H9 (cell line): ENCODE data around the gene TSC2. TPM values are rescaled to one million over a fixed set of nuclear protein-coding genes. Genes with fewer than 3 reads are reported as not detected.

Experiments
- DNase-seq: peaks from one replicate; pipeline ENCODE4 v3.0.0-alpha.2; 2017
- H2AFZ ChIP-seq: one replicate; pipeline ENCODE4 v1.6.1; 2013; ENCODE audit warnings: mild to moderate bottlenecking, low read length, control low read depth, moderate library complexity
- H2AK5ac ChIP-seq: 2 replicates; pipeline ENCODE4 v1.6.1; 2013; ENCODE audit warnings: low read length, control low read depth, mixed read lengths; ENCODE audit not compliant: insufficient read length
- H2BK120ac ChIP-seq: one replicate; pipeline ENCODE4 v1.6.1; 2013; ENCODE audit warnings: low read depth, mild to moderate bottlenecking, low read length, control low read depth, inconsistent platforms; ENCODE audit not compliant: poor library complexity, severe bottlenecking
- H2BK12ac ChIP-seq: 2 replicates; pipeline ENCODE4 v1.6.1; 2013; ENCODE audit warnings: low read length, control low read depth, mixed read lengths, low read depth; ENCODE audit not compliant: insufficient read length
- H2BK15ac ChIP-seq: 2 replicates; pipeline ENCODE4 v1.6.1; 2013; ENCODE audit warnings: low read depth, low read length, control low read depth
- H2BK20ac ChIP-seq: one replicate; pipeline ENCODE4 v1.6.1; 2013; ENCODE audit warnings: low read depth, mild to moderate bottlenecking, low read length, control low read depth, inconsistent platforms; ENCODE audit not compliant: poor library complexity, severe bottlenecking
- H2BK5ac ChIP-seq: 2 replicates; pipeline ENCODE4 v1.6.1; 2013; ENCODE audit warnings: low read length, control low read depth, mixed read lengths; ENCODE audit not compliant: insufficient read length
- H3K14ac ChIP-seq: 2 replicates; pipeline ENCODE4 v1.6.1; 2013; ENCODE audit warnings: low read length, control low read depth; ENCODE audit not compliant: insufficient read depth
- H3K18ac ChIP-seq: 2 replicates; pipeline ENCODE4 v1.6.1; 2013; ENCODE audit warnings: low read depth, mild to moderate bottlenecking, mixed read lengths, low read length, control low read depth; ENCODE audit not compliant: insufficient read length
- H3K23ac ChIP-seq: 2 replicates; pipeline ENCODE4 v1.6.1; 2013; ENCODE audit warnings: low read length, control low read depth, mixed read lengths, low read depth; ENCODE audit not compliant: insufficient read length
- H3K23me2 ChIP-seq: 2 replicates; pipeline ENCODE4 v1.6.1; 2013; ENCODE audit warnings: low read depth, mild to moderate bottlenecking, mixed read lengths, low read length, control low read depth; ENCODE audit not compliant: insufficient read length, poor library complexity, severe bottlenecking
- H3K27ac ChIP-seq: 2 replicates; pipeline ENCODE4 v1.5.1; 2013; ENCODE audit warnings: low read length, control low read depth, mixed read lengths, low read depth; ENCODE audit not compliant: insufficient read length
- H3K27me3 ChIP-seq: 2 replicates; pipeline ENCODE4 v1.6.1; 2013; ENCODE audit warnings: low read length, control low read depth, inconsistent platforms; ENCODE audit not compliant: insufficient read depth
- H3K4ac ChIP-seq: 2 replicates; pipeline ENCODE4 v1.6.1; 2013; ENCODE audit warnings: low read depth, mild to moderate bottlenecking, control low read depth, inconsistent platforms, low read length, moderate library complexity
- H3K4me1 ChIP-seq: 2 replicates; pipeline ENCODE4 v1.6.1; 2013; ENCODE audit warnings: low read length, control low read depth, inconsistent platforms; ENCODE audit not compliant: insufficient read depth
- H3K4me2 ChIP-seq: 2 replicates; pipeline ENCODE4 v1.6.1; 2013; ENCODE audit warnings: low read length, control low read depth, mixed read lengths; ENCODE audit not compliant: insufficient read length, insufficient read depth
- H3K56ac ChIP-seq: 2 replicates; pipeline ENCODE4 v1.6.1; 2013; ENCODE audit warnings: low read depth, mild to moderate bottlenecking, mixed read lengths, low read length, control low read depth; ENCODE audit not compliant: insufficient read length
- H3K79me1 ChIP-seq: 2 replicates; pipeline ENCODE4 v1.6.1; 2013; ENCODE audit warnings: low read depth, mild to moderate bottlenecking, moderate library complexity, low read length, control low read depth, inconsistent platforms; ENCODE audit not compliant: insufficient read depth, poor library complexity, severe bottlenecking
- H3K79me2 ChIP-seq: 2 replicates; pipeline ENCODE4 v1.6.1; 2013; ENCODE audit warnings: low read length, control low read depth, inconsistent platforms; ENCODE audit not compliant: insufficient read depth
- H3K9ac ChIP-seq: 2 replicates; pipeline ENCODE4 v1.6.1; 2013; ENCODE audit warnings: low read length, control low read depth, mixed read lengths; ENCODE audit not compliant: insufficient read length; ENCODE audit errors: extremely low read depth
- H3K9me3 ChIP-seq: one replicate; pipeline ENCODE4 v1.6.1; 2013; ENCODE audit warnings: low read depth, low read length, inconsistent platforms; ENCODE audit not compliant: control insufficient read depth
- H3T11ph ChIP-seq: one replicate; pipeline ENCODE4 v1.6.1; 2013; ENCODE audit warnings: mild to moderate bottlenecking, low read length, control low read depth, inconsistent platforms
- H4K20me1 ChIP-seq: one replicate; pipeline ENCODE4 v1.6.1; 2013; ENCODE audit not compliant: control insufficient read depth, insufficient read length, insufficient read depth
- H4K5ac ChIP-seq: 2 replicates; pipeline ENCODE4 v1.6.1; 2013; ENCODE audit warnings: low read depth, mild to moderate bottlenecking, mixed read lengths, low read length, control low read depth; ENCODE audit not compliant: insufficient read length
- H4K8ac ChIP-seq: replicated peaks from 2 replicates; pipeline ENCODE4 v1.6.1; 2013; ENCODE audit warnings: low read length, control low read depth, mixed read lengths, low read depth; ENCODE audit not compliant: insufficient read length
- H4K91ac ChIP-seq: 2 replicates; pipeline ENCODE4 v1.6.1; 2013; ENCODE audit warnings: low read depth, mild to moderate bottlenecking, moderate library complexity, mixed read lengths, low read length, control low read depth; ENCODE audit not compliant: insufficient read length
- H3K27ac Mint-ChIP-seq, 3 experiments: 2 replicates in 2 of 3; 3 replicates in 1 of 3; pipeline ENCODE4 v1.8.0; 2020 to 2021; ENCODE audit warnings: mixed read lengths in 3 of 3, mild to moderate bottlenecking in 1 of 3, moderate library complexity in 1 of 3
- H3K27me3 Mint-ChIP-seq: 2 replicates; pipeline ENCODE4 v1.8.0; 2021; ENCODE audit warnings: low read depth, mild to moderate bottlenecking, moderate library complexity, mixed read lengths
- H3K36me3 Mint-ChIP-seq, 3 experiments: 2 replicates in 2 of 3; 3 replicates in 1 of 3; pipeline ENCODE4 v1.8.0; 2020 to 2021; ENCODE audit warnings: low read depth in 3 of 3, mixed read lengths in 3 of 3; ENCODE audit not compliant: insufficient read depth in 1 of 3
- H3K4me1 Mint-ChIP-seq, 2 experiments: 2 replicates each; pipeline ENCODE4 v1.8.0; 2020; ENCODE audit warnings: mixed read lengths in 2 of 2
- H3K4me3 Mint-ChIP-seq, 2 experiments: 2 replicates in 1 of 2; 3 replicates in 1 of 2; pipeline ENCODE4 v1.8.0; 2020 to 2021; ENCODE audit warnings: mild to moderate bottlenecking in 2 of 2, mixed read lengths in 2 of 2, moderate library complexity in 1 of 2
- H3K9me3 Mint-ChIP-seq, 2 experiments: 2 replicates in 1 of 2; 3 replicates in 1 of 2; pipeline ENCODE4 v1.8.0; 2020; ENCODE audit warnings: mild to moderate bottlenecking in 2 of 2, mixed read lengths in 2 of 2, moderate library complexity in 1 of 2
- WGBS: extraction: QIAGEN DNeasy Blood & Tissue Kit; methylation state at CpG from one replicate; pipeline ENCODE4 v1.1.7; 2013; ENCODE audit warnings: missing lambda C conversion rate, low lambda C conversion rate, mixed read lengths; ENCODE audit not compliant: insufficient read length; ENCODE audit errors: extremely low coverage; 5-methylcytosine and 5-hydroxymethylcytosine counted together
- total RNA-seq: library from RNA; stranded (reverse); gene quantifications from 2 replicates; pipeline ENCODE4 v1.2.1, GENCODE V29; 2021
- TF ChIP-seq, protein P1 (sequence below): fragments of 200-600 bp; sonication (generic); conservative IDR thresholded peaks from 3 replicates; pipeline ENCODE4 v1.8.0; 2021; ENCODE audit warnings: antibody characterized with exemption, mild to moderate bottlenecking

TSC2 gene
- total RNA-seq, 1 experiment from 2014 or later, result 122 TPM

DNA sequence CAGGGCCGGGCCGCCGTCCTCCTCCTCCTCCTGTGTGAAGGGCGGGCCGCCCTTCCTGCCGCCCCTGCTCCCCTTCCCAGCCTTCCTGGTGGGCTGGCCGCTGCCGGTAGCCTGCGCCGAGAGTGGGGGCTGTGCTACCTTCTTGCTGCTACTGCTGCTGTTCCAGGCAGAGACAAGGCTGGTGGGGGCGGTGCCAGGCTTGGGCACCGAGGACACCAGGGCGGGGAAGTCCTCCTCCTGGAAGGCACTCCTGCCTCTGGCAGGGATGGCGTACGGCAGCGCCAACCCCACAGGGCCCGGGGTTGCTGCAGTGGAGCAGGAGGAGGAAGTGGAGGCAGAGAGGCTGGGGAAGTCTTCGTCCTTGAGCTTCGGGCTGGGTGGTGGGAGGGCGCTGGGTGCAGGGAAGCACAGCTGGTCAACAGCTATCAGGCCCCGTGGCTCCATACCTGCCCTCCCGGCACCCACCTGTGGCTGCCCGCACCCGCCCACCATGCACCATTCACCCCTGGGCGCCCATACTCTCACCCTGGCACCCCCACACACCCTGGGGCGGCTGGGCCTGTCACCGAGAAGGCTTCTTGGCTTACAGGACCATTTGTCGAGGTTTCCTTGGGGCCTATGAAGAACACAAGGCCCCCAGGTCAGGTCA is 47.8 kb upstream of the TSC2 start:
- H3K4me3 Mint-ChIP-seq, result no peak overlapping the region
- H3K4me1 Mint-ChIP-seq, result peaks cover 4 to 9% of the 10 kb centered on the region in 2 experiments; a peak in 2 of 4 replicates
- H3K36me3 Mint-ChIP-seq, result peaks cover 18 to 48% (median 44%) of the 10 kb centered on the region in 3 experiments
- Histone ChIP-seq H3K4me2 (no peak overlapping the region), H2AFZ (no peak overlapping the region), H2BK12ac (no peak overlapping the region), H2AK5ac (no peak overlapping the region), H2BK120ac (no peak overlapping the region), H2BK20ac (no peak overlapping the region), H3K9me3 (no peaks in the 10 kb centered on the region), H3K18ac (no peak overlapping the region), H2BK5ac (no peak overlapping the region), H3T11ph (no peak overlapping the region), H4K8ac (no peak overlapping the region), H3K14ac (no peak overlapping the region), H3K79me1 (peaks cover 3% of the 10 kb centered on the region), H4K91ac (no peak overlapping the region), H2BK15ac (no peak overlapping the region), H4K5ac (no peak overlapping the region), H3K23me2 (no peaks in the 10 kb centered on the region), H3K23ac (no peak overlapping the region), H3K56ac (no peak overlapping the region), H3K79me2 (no peaks in the 10 kb centered on the region), H3K4ac (no peak overlapping the region), H3K27me3 (no peaks in the 10 kb centered on the region), H3K27ac (no peak overlapping the region), H3K9ac (no peak overlapping the region), H3K4me1 (no peaks in the 10 kb centered on the region), H4K20me1 (no peaks in the 10 kb centered on the region)
- no CpG with 5 or more reads among the region's 28 CpGs for WGBS
- TF ChIP-seq, protein P1, sequence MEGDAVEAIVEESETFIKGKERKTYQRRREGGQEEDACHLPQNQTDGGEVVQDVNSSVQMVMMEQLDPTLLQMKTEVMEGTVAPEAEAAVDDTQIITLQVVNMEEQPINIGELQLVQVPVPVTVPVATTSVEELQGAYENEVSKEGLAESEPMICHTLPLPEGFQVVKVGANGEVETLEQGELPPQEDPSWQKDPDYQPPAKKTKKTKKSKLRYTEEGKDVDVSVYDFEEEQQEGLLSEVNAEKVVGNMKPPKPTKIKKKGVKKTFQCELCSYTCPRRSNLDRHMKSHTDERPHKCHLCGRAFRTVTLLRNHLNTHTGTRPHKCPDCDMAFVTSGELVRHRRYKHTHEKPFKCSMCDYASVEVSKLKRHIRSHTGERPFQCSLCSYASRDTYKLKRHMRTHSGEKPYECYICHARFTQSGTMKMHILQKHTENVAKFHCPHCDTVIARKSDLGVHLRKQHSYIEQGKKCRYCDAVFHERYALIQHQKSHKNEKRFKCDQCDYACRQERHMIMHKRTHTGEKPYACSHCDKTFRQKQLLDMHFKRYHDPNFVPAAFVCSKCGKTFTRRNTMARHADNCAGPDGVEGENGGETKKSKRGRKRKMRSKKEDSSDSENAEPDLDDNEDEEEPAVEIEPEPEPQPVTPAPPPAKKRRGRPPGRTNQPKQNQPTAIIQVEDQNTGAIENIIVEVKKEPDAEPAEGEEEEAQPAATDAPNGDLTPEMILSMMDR, result no peak
- H3K27ac Mint-ChIP-seq, result no peak overlapping the region
- no peaks in the 10 kb centered on the region for H3K9me3 Mint-ChIP-seq
- no peaks in the 10 kb centered on the region for H3K27me3 Mint-ChIP-seq
- no peak for DNase-seq
